K562 (cell line): Measurements from ENCODE around the gene PLS1. TPM values are rescaled to one million over a fixed set of nuclear protein-coding genes. Genes with fewer than 3 reads are reported as not detected.

Experiments
- CBX5 ChIP-seq: IDR thresholded peaks from 2 replicates; pipeline ENCODE4 v1.6.1; 2014; ENCODE audit warnings: low read depth, borderline replicate concordance
- CTCF ChIP-seq, 3 experiments: IDR thresholded peaks in 2 of 3; conservative IDR thresholded peaks in 1 of 3; 2 replicates each; pipeline ENCODE4 v1.5.1; 2011 to 2012; ENCODE audit warnings: low read length in 3 of 3, mild to moderate bottlenecking in 3 of 3, control low read depth in 2 of 3, improper control_type of control experiment in 1 of 3, inconsistent platforms in 1 of 3, low read depth in 1 of 3, mixed read lengths in 1 of 3, moderate library complexity in 1 of 3; ENCODE audit not compliant: insufficient read depth in 2 of 3
- DMBX1 ChIP-seq: fragments of 250-450 bp; sonication (Bioruptor Pico); IDR thresholded peaks from 2 replicates; pipeline ENCODE4 v1.8.0; 2022; ENCODE audit warnings: inconsistent platforms, mild to moderate bottlenecking, moderate library complexity, borderline replicate concordance
- ELK1 ChIP-seq: sonication (generic); formaldehyde crosslinking; IDR thresholded peaks from 2 replicates; pipeline ENCODE4 v1.8.1; 2022; ENCODE audit warnings: missing genetic modification reagents
- FOXJ3 ChIP-seq: sonication (generic); formaldehyde crosslinking; IDR thresholded peaks from 2 replicates; pipeline ENCODE4 v1.4.0; 2020; ENCODE audit warnings: mild to moderate bottlenecking, missing genetic modification reagents
- KAT7 ChIP-seq: sonication (generic); formaldehyde crosslinking; IDR thresholded peaks from 2 replicates; pipeline ENCODE4 v1.8.0; 2022; ENCODE audit warnings: missing genetic modification reagents, mild to moderate bottlenecking, borderline replicate concordance
- KDM4B ChIP-seq, 2 experiments: fragments of 450-650 bp in 1 of 2; sonication (generic) in 1 of 2; IDR thresholded peaks; 2 replicates each; pipeline ENCODE4 v1.6.1; 2016 to 2017; ENCODE audit warnings: borderline replicate concordance in 2 of 2, antibody characterized with exemption in 1 of 2, low read depth in 1 of 2, mild to moderate bottlenecking in 1 of 2
- MCM7 ChIP-seq, 2 experiments: fragments of 450-650 bp; IDR thresholded peaks; 2 replicates each; pipeline ENCODE4 v1.6.1; 2016 to 2018
- MECOM ChIP-seq: fragments of 250-450 bp; sonication (Bioruptor Pico); IDR thresholded peaks from 2 replicates; pipeline ENCODE4 v1.8.0; 2022; ENCODE audit warnings: inconsistent platforms
- PBX2 ChIP-seq, 2 experiments: IDR thresholded peaks in 1 of 2; conservative IDR thresholded peaks in 1 of 2; 2 replicates each; pipeline ENCODE4 v1.6.1; 2016; ENCODE audit warnings: low read depth in 2 of 2, mild to moderate bottlenecking in 1 of 2, missing compliant biosample characterization in 1 of 2, missing genetic modification characterization in 1 of 2, moderate library complexity in 1 of 2
- PHB ChIP-seq: fragments of 250-450 bp; sonication (Bioruptor Pico); IDR thresholded peaks from 2 replicates; pipeline ENCODE4 v1.5.0; 2021
- PRPF4 ChIP-seq: fragments of 200-400 bp; formaldehyde crosslinking; IDR thresholded peaks from one replicate; pipeline ENCODE4 v1.6.1; 2017; ENCODE audit warnings: low read length, low read depth, mild to moderate bottlenecking; ENCODE audit not compliant: insufficient read depth, poor library complexity, severe bottlenecking
- RBFOX2 ChIP-seq: fragments of 200-400 bp; formaldehyde crosslinking; IDR thresholded peaks from 2 replicates; pipeline ENCODE4 v1.6.1; 2017; ENCODE audit warnings: low read depth, mild to moderate bottlenecking, low read length, moderate library complexity
- SRF ChIP-seq, 2 experiments: fragments of 250-450, 450-650 bp in 1 of 2; sonication (Bioruptor Pico) in 1 of 2; sonication (generic) in 1 of 2; formaldehyde crosslinking; IDR thresholded peaks; 2 replicates each; pipeline versions ENCODE4 v1.5.0 to v1.5.1; 2020 to 2022; ENCODE audit warnings: mild to moderate bottlenecking in 1 of 2, missing genetic modification reagents in 1 of 2
- TAF1 ChIP-seq: IDR thresholded peaks from 2 replicates; pipeline ENCODE4 v1.6.1; 2011; ENCODE audit warnings: mild to moderate bottlenecking, low read length, moderate library complexity; ENCODE audit not compliant: insufficient read depth, control insufficient read depth, severe bottlenecking; ENCODE audit errors: extremely low read depth
- TFAM ChIP-seq: fragments of 250-450 bp; sonication (Bioruptor Pico); conservative IDR thresholded peaks from 2 replicates; pipeline ENCODE4 v1.5.0; 2021; ENCODE audit warnings: mild to moderate bottlenecking, moderate library complexity
- TRIM28 ChIP-seq: fragments of 450-650 bp; IDR thresholded peaks from 2 replicates; pipeline ENCODE4 v1.6.1; 2017
- ZKSCAN1 ChIP-seq: fragments of 150-350 bp; IDR thresholded peaks from 2 replicates; pipeline ENCODE4 v1.6.1; 2016; ENCODE audit warnings: low read depth, low read length
- ZNF12 ChIP-seq: sonication (generic); formaldehyde crosslinking; IDR thresholded peaks from 2 replicates; pipeline ENCODE4 v1.4.0; 2020; ENCODE audit warnings: mild to moderate bottlenecking, missing genetic modification reagents
- ZNF217 ChIP-seq: sonication (generic); formaldehyde crosslinking; IDR thresholded peaks from 2 replicates; pipeline ENCODE4 v1.8.0; 2022; ENCODE audit warnings: mild to moderate bottlenecking, missing genetic modification reagents
- ZNF316 ChIP-seq: fragments of 450-650 bp; IDR thresholded peaks from 2 replicates; pipeline ENCODE4 v1.6.1; 2016
- ZNF431 ChIP-seq: sonication (generic); formaldehyde crosslinking; IDR thresholded peaks from 2 replicates; pipeline ENCODE4 v1.8.0; 2022; ENCODE audit warnings: mild to moderate bottlenecking, missing genetic modification reagents
- polyA plus RNA-seq, 8 experiments: library from polyadenylated mRNA; depleted of rRNA in 4 of 8; stranded (reverse) in 5 of 8; unstranded in 3 of 8; fragments of >200 nt; fragmentation: Nextera tagmentation in 2 of 8; fragmentation: Illumina TruSeq in 1 of 8; extraction: Ambion mirVana in 2 of 8; extraction: Trizol in 1 of 8; gene quantifications; 2 replicates each; pipeline versions ENCODE4 v1.2.1 to v1.2.3, GENCODE V29; 2011 to 2014; ENCODE audit warnings: inconsistent platforms in 1 of 8, missing spikeins in 1 of 8
- total RNA-seq, 7 experiments: library from RNA; depleted of rRNA in 6 of 7; stranded (reverse); fragments of >200 nt in 6 of 7; fragmentation: Illumina TruSeq in 2 of 7; extraction: Trizol in 2 of 7; gene quantifications; 2 replicates each; pipeline versions ENCODE4 v1.2.1 to v1.2.3, GENCODE V29; 2011 to 2021; ENCODE audit warnings: low replicate concordance in 1 of 7

The PLS1 gene
- total and polyA plus RNA-seq, 9 of the 15 experiments (the other 6 are each of a cell fraction or from before 2014, with no cell fraction given), result 6.1 to 21.3 (median 13.0) TPM

- no peak for TF ChIP-seq TFAM (CRISPR knock-in tag)
- TF ChIP-seq MECOM (CRISPR knock-in tag), result no peak
- TF ChIP-seq KAT7 (CRISPR knock-in tag), result peak; percentile 83; the same call in 1 of the 2 replicates
- TF ChIP-seq PRPF4, result no peak
- no peak for TF ChIP-seq ZNF316
- TF ChIP-seq PHB (CRISPR knock-in tag), result no peak
- TF ChIP-seq RBFOX2, result peak; percentile 98
- TF ChIP-seq CTCF (IDR thresholded peaks at IDR 0.05 in 2 of 3, conservative IDR thresholded peaks at IDR 0.05 in 1 of 3; ENCODE audit: insufficient read depth in 2 of 3, low read depth in 1 of 3, low read length in 3 of 3), result no peak; a peak in 1 of 6 replicates
- TF ChIP-seq ZNF217, result no peak
- TF ChIP-seq KDM4B (IDR thresholded peaks at IDR 0.05; ENCODE audit: borderline replicate concordance in 2 of 2, low read depth in 1 of 2), result peak in 1 of 2 experiments; percentile 91; a peak in 2 of 4 replicates
- no peak for TF ChIP-seq DMBX1
- peak in 1 of 2 experiments; percentile 68; a peak in 1 of 4 replicates for TF ChIP-seq SRF (CRISPR knock-in tag; IDR thresholded peaks at IDR 0.05)
- no peak for TF ChIP-seq MCM7 (IDR thresholded peaks at IDR 0.05)
- peak; percentile 55; the same call in 1 of the 2 replicates for TF ChIP-seq TRIM28
- no peak; the same call in 1 of the 2 replicates for TF ChIP-seq CBX5
- TF ChIP-seq ELK1 (CRISPR knock-in tag), result no peak
- no peak for TF ChIP-seq PBX2 (CRISPR knock-in tag; IDR thresholded peaks at IDR 0.05; ENCODE audit: low read depth)
- TF ChIP-seq PBX2 (tag; conservative IDR thresholded peaks at IDR 0.05; ENCODE audit: low read depth), result peak; percentile 64
- peak; percentile 81 for TF ChIP-seq TAF1
- no peak for TF ChIP-seq FOXJ3
- TF ChIP-seq ZNF431 (CRISPR knock-in tag), result peak; percentile 73; the same call in 1 of the 2 replicates
- peak; percentile 78 for TF ChIP-seq ZKSCAN1
- no peak for TF ChIP-seq ZNF12 (CRISPR knock-in tag)
Measured at GRCh38 chr3:142578329-142579223, 17.6 kb upstream of the PLS1 start, which contains the start of gene ATR (continued).
